Stimulated activated CD8-positive, alpha-beta memory T cell treated with anti-CD3 and anti-CD28 coated beads, Interleukin-7, amount 100 ng/mL, for 1 hour (primary cell): ENCODE data around the gene ANKRD65.
"Not testable (repeated sequence)": the region's sequence is repeated elsewhere in the genome, so short reads cannot be mapped to it uniquely, and the experiment has no call there.

Source experiments
- DNase-seq, 2 donors: peaks; one replicate each; pipeline ENCODE4 v3.0.0-alpha.2; 2020; ENCODE audit warnings: low read depth in 2 of 2

Gene ANKRD65

DNA sequence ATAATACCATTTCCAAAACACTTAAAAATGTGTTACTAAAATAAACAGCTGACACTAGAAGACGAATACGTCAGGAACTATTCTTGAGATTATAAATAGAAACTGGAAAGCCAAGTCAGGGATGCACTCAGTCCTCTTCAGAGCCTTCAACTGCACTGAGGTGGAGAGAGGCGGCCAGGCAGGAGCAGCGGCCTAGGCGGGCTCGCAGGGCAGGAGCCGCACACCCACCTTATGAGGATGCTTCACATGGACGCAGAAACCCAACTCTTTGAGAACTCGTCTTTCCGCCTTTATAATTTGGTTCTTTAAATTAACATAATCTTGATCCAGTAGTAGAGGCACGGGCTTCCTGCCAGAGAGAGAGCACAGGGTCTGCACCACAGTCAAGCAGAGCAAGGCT lies 25.9 kb downstream of the ANKRD65 start:
- DNase-seq = no peak

DNA sequence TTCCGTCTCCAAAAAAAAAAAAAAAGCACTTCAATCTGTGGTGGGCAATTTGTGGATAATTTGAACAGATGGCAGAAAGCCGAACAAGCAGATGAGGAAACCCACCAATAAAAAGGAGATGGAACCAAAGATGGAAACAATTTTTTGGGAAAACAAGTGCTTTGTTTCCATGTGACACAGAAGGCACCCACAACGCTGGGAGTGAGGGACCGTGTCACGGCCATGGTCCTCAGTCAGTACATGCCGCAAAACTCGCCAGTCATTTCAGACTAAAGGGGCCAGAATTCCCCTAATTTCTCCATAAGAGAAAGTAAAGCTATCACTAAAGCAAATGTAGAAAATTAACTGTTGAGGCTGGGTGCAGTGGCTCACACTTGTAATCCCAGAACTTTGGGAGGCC lies 27.0 kb downstream of the ANKRD65 start:
- no peak for DNase-seq

DNA sequence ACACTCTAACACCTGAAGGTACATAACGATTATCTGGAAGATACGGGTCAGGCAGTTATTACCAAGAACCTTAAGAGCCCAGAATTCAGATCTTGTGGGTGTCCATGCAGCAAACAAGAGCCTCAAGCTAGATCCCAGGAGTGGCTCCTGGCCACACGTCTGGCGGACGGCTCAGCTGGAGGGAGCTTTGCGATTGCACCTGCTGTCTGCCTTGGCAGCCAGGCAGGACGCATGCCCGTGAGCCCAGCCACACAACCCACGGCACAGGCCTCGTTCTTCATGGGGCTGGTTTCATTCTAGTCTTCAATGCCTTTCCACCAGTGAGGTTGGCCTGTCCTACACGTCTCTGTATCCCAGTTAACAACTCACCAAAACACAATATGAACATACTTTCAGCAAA lies 27.6 kb downstream of the ANKRD65 start:
- DNase-seq = no peak

DNA sequence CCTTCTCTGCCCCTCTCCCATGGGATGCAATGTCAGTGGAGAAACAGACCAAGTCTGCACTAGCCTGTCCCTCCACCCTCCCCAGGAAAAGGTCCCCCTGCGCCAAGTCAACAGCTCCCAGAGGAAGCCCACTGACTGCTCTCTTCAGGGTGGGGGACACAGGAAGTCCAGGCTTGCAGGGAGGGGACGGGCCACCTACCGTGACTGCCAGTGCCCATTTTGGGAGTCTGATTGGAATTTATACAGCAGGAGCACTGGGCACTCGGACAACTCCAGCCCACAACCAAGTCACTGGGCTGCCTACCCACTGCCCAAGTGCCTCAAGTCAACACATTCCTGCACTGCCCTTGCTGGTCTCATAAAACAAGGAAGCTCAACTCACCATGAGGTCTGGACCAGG lies 28.1 kb downstream of the ANKRD65 start:
- DNase-seq = no peak

DNA sequence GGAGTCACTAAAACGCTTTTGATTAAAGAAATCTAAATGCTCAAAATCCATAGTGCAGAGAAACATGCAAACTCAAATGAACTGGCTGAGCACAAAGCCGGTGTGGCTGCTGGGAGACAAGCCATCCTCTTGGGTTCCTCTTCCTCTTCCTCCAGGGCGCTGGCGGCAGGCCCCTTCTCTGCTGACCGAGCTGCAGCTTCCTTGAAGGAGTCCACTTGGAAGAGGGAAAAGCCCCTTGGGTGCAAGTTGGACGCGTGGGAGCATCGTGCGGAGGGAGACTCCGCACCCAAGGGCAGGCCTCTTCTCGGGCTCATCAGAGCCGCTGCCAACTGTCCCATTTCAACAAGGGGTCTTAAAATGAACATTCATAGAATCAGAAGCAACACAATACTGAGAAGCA lies 29.9 kb downstream of the ANKRD65 start:
- no peak for DNase-seq

DNA sequence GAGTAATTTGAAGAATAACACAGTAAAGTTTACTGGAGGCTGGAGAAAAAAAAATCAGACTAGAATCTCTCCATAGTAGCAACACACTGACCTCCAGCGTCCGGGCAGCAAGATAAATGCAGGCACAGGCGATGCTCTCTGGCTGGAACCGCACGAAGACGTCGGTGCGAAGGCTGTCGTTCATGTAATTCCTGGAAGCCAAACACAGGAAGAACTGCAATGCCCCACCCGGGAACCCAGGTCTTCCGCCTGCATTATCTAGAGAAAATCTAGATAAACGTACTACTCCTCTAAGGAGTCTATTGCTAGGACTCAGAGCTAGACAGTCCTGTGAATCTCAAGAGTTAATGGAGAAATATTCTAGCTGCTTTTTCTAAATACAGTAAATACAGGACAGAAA lies 30.4 kb downstream of the ANKRD65 start:
- no peak for DNase-seq

DNA sequence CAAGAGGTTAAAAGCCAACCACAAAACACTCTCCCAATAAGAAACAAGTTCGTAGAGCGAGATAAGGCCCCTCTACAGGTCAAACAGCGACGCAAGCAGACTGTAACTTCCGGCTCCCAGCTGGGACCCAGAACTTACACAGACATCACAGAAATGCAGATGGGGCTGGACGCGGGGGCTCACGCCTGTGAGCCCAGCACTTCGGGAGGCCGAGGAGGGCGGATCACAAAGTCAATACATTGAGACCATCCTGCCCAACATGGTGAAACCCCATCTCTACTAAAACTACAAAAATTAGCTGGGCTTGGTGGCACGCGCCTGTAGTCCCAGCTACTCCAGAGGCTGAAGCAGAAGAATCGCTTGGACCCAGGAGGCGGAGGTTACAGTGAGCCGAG lies 33.0 kb downstream of the ANKRD65 start:
- DNase-seq = no peak

DNA sequence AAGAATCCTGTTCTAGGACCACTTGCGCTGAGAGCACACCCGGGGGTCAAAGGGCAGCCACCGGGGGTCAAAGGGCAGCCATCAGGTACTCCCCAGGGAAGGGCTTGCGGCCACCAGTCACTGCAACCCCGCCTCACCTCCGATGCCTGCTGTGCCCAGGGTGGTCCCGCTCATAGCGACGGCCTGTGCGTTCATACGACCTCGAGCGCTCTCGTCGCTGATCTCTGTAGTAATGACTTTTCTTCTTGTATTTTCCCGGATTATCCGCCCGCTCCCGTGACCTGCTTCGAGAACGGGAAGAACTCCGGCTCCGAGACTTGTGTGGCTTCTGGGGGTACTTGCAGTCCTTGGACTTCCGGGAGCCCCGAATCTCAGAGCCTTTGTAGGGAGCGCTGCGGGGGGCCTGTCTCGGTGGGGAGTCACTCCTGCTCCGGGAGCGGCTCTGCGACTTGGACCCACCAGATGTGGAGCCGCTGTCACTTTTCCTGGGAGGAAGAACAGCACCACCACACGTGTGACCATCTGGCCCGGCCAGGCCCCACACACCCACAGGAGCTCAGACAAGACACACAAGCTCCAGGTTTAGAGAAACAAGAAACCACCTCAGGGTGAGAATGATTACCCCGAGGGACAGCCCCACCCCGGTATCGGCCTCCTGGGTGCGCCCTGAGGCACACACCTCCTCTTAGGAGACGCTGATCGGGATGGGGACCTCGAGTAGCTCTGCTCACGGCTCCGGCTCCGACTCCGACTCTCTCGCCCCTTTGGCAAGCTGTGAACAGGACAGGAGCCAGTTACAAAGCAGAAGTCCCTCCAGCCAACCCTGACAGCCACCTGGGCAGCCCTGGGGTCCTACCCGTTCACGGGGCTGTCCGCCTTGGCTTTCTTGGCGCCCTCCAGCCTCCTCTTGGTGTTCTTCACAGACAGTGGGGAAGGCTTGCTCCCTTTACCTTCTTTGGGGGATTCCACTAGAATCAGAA lies 33.7 kb downstream of the ANKRD65 start:
- DNase-seq = no peak

DNA sequence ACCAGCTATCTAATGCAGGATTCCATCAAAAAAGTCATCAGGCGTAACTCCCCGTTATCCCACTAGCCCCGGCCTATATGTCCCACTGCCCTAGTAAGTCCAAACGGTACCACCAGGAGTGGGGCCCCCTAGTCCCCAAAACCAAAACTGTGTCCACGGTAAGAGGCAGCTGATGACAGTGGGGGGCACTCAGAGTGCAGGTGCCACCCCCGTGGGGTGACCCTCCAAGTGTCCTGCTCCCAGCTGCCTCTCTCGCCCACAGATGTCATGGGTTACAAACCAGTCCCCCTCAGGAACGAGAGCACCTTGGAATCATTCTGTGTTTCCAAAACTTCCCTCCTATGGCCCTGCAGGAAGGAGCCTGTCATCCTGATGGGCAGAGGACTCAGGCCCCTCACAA lies 35.1 kb downstream of the ANKRD65 start:
- DNase-seq = no peak

DNA sequence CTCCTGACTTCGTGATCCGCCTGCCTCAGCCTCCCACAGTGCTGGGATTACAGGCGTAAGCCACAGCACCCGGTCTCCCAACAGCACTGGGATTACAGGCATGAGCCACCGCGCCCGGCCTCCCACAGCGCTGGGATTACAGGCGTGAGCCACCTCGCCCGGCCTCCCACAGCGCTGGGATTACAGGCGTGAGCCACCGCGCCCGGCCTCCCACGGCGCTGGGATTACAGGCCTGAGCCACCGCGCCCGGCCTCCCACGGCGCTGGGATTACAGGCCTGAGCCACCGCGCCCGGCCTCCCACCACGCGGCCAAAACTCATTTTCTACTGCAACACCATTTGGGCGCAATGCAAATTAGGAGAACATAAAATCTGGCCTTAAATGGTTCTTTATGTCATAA lies 35.7 kb downstream of the ANKRD65 start:
- DNase-seq = not testable (repeated sequence)

DNA sequence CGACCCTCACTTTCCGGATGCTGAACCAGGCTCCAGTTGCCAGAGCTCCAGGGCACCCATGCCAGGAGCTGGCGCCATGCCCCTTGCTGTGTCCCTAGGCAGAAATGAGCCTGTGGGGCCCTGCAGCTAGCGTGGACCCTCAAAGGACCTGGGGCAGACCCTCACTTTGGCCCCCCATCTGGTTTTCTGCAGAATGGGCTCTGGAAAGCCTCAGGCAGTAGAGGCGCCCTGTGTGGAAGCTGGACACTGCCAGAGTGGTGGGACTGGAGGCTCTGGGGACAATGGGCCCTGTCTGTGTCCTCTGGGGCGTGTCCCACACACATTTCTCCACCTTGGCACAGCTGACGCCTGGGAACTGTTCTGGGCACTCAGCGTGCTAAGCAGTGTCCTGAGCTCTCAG lies 39.8 kb downstream of the ANKRD65 start:
- no peak for DNase-seq

DNA sequence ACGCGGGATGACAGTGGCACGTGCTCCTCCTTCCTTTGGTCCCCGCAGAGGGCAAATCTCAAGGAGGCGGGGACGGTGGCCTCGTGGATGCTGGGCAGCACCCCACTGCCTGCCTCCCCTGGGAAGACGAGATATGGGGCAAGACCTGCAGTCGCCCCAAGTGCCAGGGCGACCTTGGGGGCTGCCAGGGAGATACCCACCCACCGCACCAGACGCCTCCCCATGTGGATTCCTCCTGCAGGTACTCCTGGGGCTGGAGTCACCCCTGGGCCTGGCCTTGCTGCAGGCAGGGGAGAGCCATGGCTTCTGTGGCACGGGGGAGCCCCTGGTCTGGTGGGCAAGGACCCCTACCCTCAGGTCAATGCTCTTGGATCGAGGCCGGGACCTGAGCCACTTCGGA lies 40.2 kb downstream of the ANKRD65 start:
- no peak for DNase-seq

DNA sequence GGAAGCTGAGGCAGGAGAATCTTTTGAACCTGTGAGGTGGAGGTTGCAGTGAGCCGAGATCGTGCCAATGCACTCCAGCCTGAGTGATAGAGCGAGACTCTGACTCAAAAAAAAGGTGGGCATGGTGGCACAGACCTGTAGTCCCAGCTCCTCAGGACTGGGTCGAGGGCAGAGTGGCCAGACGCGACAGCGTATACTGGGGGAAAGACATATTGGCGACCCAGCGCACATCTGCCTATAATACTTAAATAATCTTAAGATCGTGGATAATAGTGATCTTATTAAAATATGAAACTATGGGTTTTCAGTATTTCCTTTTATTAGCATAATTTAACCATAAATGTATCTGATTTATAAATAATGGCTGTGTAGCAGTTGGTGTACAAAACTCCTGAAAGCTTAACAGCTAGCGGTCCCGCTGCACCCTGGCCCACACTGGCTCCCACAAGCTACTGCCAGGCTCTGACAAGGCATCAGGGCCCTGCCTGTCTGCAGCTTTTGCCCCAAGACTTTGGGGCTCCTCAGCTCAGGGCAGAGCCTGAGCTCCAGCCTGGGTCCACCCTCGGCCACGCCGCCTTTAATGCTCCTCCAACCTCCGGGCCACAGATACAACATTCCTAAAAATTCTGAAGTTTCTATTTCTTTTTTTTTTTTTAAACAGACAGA lies 43.4 kb downstream of the ANKRD65 start:
- DNase-seq = no peak

DNA sequence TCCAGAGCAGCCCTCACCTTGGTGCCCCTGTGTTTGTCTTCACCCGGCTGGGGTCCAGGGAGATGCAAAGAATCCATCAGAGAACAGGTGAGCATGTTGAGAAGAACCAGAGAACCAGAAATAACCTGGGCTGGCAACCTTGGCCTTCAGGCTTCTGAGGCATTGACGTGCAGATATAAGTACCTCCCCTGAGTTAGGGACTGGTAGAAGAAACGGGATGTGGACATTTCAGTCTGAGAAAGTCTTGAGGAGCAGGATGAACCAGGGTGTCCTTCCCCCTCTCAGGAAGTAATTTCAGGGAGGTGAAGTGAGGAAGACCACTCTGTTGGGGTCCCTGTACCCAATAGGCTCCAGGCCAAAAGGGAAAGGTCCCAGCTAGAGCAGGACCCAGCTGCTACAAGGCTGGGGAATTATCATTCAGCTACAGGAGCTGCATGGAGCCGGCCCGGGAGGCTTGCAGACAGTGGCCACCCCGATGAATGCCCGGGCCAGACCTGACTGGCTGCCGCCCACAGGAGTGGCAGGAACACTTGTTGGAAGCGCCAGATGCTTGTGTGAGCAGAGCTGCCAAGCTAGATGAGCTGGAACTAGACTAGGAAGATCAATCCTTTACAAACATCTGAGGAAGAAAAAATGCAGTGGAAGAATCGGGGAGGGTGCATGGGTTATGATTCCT lies 44.4 kb downstream of the ANKRD65 start:
- DNase-seq = no peak

DNA sequence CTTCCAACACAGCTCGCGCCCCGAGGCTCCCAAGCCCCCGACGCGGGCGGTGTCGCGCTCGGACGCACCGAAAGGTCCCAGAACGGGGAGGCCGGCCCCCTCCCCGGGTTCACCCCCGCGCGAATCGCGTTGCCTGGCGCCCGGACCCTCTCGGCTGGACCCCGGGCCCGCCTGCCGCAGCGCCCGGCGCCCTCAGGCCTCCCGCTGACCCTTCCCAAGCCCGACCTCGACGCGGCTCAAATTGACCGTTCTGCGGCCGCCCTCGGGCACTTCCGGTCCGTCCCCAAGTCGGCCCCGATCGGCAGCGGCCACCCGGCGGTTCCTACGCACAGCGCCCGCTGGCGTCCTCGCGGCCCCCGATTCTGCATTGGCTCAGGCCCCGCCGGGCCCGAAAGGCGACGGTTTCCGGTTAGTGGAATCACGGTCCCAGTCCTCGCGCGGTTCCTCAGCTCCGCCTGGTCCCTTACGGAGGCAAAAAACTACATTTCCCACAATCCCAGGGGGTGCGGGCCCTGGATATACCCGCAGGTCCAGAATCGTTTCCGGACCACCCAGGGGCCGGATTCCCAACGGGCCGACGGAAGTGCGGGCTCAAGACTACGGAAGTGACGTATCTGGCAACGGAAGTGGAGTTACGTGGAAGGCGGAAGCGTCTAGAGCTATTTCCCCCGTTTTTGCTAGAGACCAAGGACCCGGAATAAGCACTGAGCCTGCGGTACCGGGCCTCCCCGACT lies 46.0 kb downstream of the ANKRD65 start, which contains the start of gene AURKAIP1:
AURKAIP1 (minus strand) TSS at position 279 of the 734 bp plus-strand sequence. CDS start 451 bp downstream, outside the sequence.
- DNase-seq = peak; percentile 82 to 88

DNA sequence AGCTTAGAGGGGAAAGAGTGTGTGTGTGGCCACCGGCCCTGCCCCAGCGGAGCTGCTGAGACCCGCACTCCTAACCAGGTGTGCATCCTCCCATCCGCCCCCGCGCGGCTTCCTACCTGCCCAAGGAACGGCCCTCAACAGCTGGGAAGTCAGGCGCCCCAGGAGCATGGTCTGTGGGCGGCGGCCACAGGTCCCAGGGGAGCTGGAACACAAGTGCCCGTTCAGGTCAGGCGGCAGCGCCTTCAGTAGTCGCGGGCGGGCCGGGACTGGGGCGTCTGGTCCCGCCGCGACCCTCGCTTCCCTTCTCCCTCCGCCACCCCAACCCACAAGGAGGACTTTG lies 46.5 kb downstream of the ANKRD65 start:
- no peak for DNase-seq

DNA sequence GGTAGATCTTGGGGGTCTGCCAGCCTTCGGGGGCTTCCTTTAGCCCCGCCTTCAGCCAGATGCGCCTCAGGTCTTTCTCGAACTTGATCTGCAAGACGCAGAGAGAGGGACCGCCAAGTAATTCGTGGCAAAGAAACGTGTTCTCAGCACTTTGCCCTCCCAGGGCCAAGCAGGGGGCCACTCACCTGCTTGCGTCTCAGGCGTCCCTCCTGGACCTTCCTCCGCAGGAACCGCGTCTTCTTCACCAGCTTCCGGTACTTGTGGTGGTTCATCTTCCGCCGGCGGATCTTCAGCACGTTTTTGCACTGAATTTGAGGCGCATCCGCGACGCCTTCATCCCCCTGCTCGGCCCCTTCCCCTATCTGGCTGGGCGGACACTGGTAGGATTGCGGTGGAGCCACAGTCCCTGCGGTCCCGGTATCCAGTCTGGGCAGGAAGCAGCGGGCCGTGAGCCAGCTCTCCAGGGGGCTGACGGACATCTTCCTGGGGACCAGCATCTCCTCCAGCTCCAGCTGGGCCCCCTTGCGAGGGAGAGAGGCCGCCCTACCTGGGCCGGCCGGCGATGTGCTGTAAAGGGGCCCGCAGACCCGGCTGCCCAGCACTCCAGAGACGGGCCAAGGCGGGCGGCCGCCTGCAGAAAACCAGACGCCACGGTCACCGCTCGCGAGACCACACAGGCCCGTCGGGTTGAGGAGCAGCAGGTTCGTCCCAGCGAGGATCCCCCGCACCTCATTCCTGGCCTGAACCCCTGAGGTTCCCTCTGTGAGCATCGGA lies 47.1 kb downstream of the ANKRD65 start:
- no peak for DNase-seq

DNA sequence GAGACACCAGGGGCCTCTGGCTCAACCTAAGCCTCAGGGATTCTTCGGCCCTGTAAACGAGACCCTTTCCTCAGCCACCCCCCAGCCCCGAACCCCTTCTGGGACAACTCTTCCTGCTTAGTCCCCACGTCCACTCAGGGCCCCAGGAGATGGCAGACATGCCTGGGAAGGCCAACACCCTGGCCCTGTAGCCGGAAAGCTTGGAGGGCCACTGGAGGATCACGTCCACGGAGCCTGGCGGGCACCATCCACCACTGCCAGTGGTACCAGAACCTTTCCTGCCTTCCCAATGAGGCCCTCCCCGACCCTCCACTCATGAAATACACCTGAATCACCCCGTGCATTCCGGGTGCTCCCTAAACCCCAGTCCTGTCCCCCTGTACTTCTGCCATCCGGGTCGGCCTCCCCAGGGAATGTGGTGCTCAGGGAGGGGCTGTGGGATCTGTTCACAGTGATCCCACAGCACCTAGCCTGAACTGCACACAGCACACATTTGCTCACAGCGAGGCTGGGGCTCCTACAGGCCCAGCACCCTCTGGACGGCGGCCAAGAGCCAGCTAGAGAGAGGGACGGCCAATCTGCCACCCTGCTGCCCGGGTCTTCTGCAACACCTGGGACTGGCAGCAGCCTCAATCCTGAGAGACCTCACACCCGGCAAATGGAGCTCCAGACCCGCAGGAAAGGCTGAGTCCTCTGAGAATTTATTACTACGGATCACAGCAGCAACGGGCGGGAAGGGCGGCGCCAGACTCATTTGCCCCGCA lies 47.8 kb downstream of the ANKRD65 start:
- DNase-seq = no peak

DNA sequence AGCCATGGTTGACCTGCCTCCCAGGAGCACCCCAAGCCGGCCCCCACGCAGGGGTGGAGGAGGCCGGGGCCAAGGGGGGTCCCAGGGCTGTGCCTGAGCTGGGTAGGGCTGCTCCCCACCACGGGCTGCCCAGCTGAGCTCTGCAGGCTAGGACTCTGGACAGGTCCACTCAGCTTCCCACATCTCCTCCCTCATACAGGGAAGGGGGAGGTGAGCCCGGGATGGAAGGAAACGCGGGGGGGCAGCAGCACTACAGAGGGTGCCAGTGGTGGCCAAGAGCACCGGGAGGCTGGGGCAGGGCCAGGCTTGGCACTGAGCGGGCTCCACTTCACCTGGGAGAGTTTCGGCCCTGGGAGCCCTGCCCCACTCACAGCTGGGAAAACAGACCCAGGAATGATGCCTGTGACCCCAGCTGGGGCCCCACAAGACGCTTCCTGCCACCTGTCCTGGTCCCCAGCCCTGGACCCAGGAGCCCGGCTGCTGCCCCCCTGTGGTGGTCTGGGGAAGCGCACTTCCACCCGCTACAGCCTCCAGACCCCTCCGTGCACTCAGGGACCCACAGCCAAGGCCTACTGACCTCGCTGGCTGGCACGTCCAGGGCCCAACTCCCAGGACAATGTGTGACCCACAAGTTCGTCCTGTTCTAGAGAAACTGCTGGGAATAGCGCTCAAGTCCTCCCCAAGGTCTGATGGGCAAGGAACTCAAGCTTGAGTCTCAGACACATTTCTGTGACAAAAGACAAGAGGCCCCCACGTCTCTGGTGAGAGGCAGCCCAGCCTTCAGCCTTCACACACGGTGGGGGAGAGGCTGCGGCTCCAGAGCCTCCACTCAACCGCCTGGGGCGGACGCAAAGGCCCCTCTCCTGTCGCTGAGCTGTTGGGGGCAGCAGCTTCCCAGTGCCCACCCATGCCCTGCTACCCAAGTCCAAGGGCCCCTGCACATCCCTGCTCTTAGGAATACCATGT lies 49.0 kb downstream of the ANKRD65 start:
- DNase-seq = peak; percentile 58 to 63
